Liver (tissue), 9 donors: ENCODE results near the gene NR2E1. TPM values are rescaled to one million over a fixed set of nuclear protein-coding genes. Genes with fewer than 3 reads are reported as not detected.

Source experiments
- DNase-seq: peaks from one replicate; pipeline ENCODE4 v3.0.0-alpha.2; 2017; ENCODE audit warnings: low spot score
- H3K27ac ChIP-seq, 2 donors: one replicate each; pipeline ENCODE4 v1.7.0; 2013; ENCODE audit warnings: inconsistent platforms in 2 of 2, low read length in 2 of 2, control low read depth in 1 of 2, low read depth in 1 of 2, mild to moderate bottlenecking in 1 of 2
- H3K27me3 ChIP-seq, 4 donors: one replicate each; pipeline versions ENCODE4 v1.6.1 to v1.7.0; 2013; ENCODE audit warnings: low read length in 3 of 4, inconsistent platforms in 1 of 4, mild to moderate bottlenecking in 1 of 4, moderate library complexity in 1 of 4; ENCODE audit not compliant: control insufficient read depth in 4 of 4, insufficient read depth in 4 of 4
- H3K36me3 ChIP-seq, 4 donors: one replicate each; pipeline versions ENCODE4 v1.6.1 to v1.7.0; 2013; ENCODE audit warnings: low read length in 3 of 4, mild to moderate bottlenecking in 3 of 4, low read depth in 1 of 4, moderate library complexity in 1 of 4; ENCODE audit not compliant: control insufficient read depth in 4 of 4, insufficient read depth in 3 of 4
- H3K4me1 ChIP-seq, 4 donors: one replicate each; pipeline versions ENCODE4 v1.6.1 to v1.7.0; 2013; ENCODE audit warnings: low read length in 3 of 4, mild to moderate bottlenecking in 3 of 4, moderate library complexity in 1 of 4; ENCODE audit not compliant: control insufficient read depth in 4 of 4, insufficient read depth in 4 of 4
- H3K4me3 ChIP-seq, 3 donors: one replicate each; pipeline versions ENCODE4 v1.6.1 to v1.7.0; 2013; ENCODE audit warnings: low read length in 3 of 3, control low read depth in 1 of 3, low read depth in 1 of 3, mild to moderate bottlenecking in 1 of 3
- H3K9ac ChIP-seq, 2 donors: one replicate each; pipeline ENCODE4 v1.7.0; 2013; ENCODE audit warnings: low read length in 2 of 2, mild to moderate bottlenecking in 2 of 2, moderate library complexity in 2 of 2, control low read depth in 1 of 2, low read depth in 1 of 2
- H3K9me3 ChIP-seq, 4 donors: one replicate each; pipeline versions ENCODE4 v1.6.1 to v1.7.0; 2013; ENCODE audit warnings: low read length in 3 of 4; ENCODE audit not compliant: control insufficient read depth in 4 of 4
- ATF3 ChIP-seq: IDR thresholded peaks from 2 replicates; pipeline ENCODE4 v1.6.1; 2016; ENCODE audit warnings: antibody characterized with exemption
- CTCF ChIP-seq: fragments of 150-350 bp; IDR thresholded peaks from 2 replicates; pipeline ENCODE4 v1.5.1; 2017; ENCODE audit warnings: improper control_type of control experiment, low read depth, low read length; ENCODE audit not compliant: missing input control
- EGR1 ChIP-seq, 2 donors: IDR thresholded peaks; 2 replicates each; pipeline ENCODE4 v1.6.1; 2016 to 2018; ENCODE audit warnings: antibody characterized with exemption in 2 of 2, low read depth in 2 of 2
- FOXA1 ChIP-seq: IDR thresholded peaks from 2 replicates; pipeline ENCODE4 v1.6.1; 2016; ENCODE audit warnings: antibody characterized with exemption
- FOXA2 ChIP-seq: IDR thresholded peaks from 2 replicates; pipeline ENCODE4 v1.6.1; 2016; ENCODE audit warnings: antibody characterized with exemption
- GABPA ChIP-seq, 2 donors: IDR thresholded peaks in 1 of 2; conservative IDR thresholded peaks in 1 of 2; 2 replicates each; pipeline ENCODE4 v1.6.1; 2016; ENCODE audit warnings: antibody characterized with exemption in 2 of 2, mild to moderate bottlenecking in 1 of 2, moderate library complexity in 1 of 2
- HNF4A ChIP-seq, 2 donors: conservative IDR thresholded peaks; 2 replicates each; pipeline ENCODE4 v1.6.1; 2016; ENCODE audit warnings: antibody characterized with exemption in 2 of 2, mild to moderate bottlenecking in 2 of 2
- HNF4G ChIP-seq: IDR thresholded peaks from 2 replicates; pipeline ENCODE4 v1.6.1; 2016; ENCODE audit warnings: antibody characterized with exemption
- JUND ChIP-seq, 2 donors: IDR thresholded peaks; 2 replicates each; pipeline ENCODE4 v1.6.1; 2016; ENCODE audit warnings: antibody characterized with exemption in 2 of 2
- MAX ChIP-seq: IDR thresholded peaks from 2 replicates; pipeline ENCODE4 v1.6.1; 2016; ENCODE audit warnings: antibody characterized with exemption
- NR2F2 ChIP-seq: IDR thresholded peaks from 2 replicates; pipeline ENCODE4 v1.6.1; 2016; ENCODE audit warnings: antibody characterized with exemption
- RAD21 ChIP-seq, 2 donors: IDR thresholded peaks; 2 replicates each; pipeline ENCODE4 v1.6.1; 2016; ENCODE audit warnings: antibody characterized with exemption in 2 of 2, mild to moderate bottlenecking in 2 of 2
- REST ChIP-seq: IDR thresholded peaks from 2 replicates; pipeline ENCODE4 v1.6.1; 2016; ENCODE audit warnings: antibody characterized with exemption, mild to moderate bottlenecking
- RXRA ChIP-seq, 2 donors: IDR thresholded peaks; 2 replicates each; pipeline ENCODE4 v1.6.1; 2017 to 2018; ENCODE audit warnings: antibody characterized with exemption in 2 of 2, mild to moderate bottlenecking in 1 of 2
- SP1 ChIP-seq: IDR thresholded peaks from 2 replicates; pipeline ENCODE4 v1.6.1; 2018; ENCODE audit warnings: antibody characterized with exemption, mild to moderate bottlenecking
- TAF1 ChIP-seq: conservative IDR thresholded peaks from 2 replicates; pipeline ENCODE4 v1.6.1; 2016; ENCODE audit warnings: antibody characterized with exemption, mild to moderate bottlenecking
- YY1 ChIP-seq: IDR thresholded peaks from 2 replicates; pipeline ENCODE4 v1.6.1; 2016; ENCODE audit warnings: antibody characterized with exemption, mild to moderate bottlenecking
- ZBTB33 ChIP-seq: IDR thresholded peaks from 2 replicates; pipeline ENCODE4 v1.6.1; 2016; ENCODE audit warnings: antibody characterized with exemption
- WGBS: extraction: QIAGEN DNeasy Blood & Tissue Kit; methylation state at CpG from one replicate; pipeline ENCODE4 v1.1.7; 2013; 5-methylcytosine and 5-hydroxymethylcytosine counted together
- polyA plus RNA-seq, 2 donors: library from polyadenylated mRNA; stranded (reverse) in 1 of 2; unstranded in 1 of 2; fragments of 200-250 nt in 1 of 2; fragments of >200 nt in 1 of 2; fragmentation: Nextera tagmentation in 1 of 2; extraction: Ambion mirVana in 1 of 2; gene quantifications; one replicate each; pipeline versions ENCODE4 v1.2.1 to v1.2.3, GENCODE V29; 2013 to 2015
- total RNA-seq, 2 donors: library from RNA; depleted of rRNA; stranded (reverse); fragments of >200 nt; gene quantifications; one replicate each; pipeline ENCODE4 v1.2.3, GENCODE V29; 2014
- donor health status: healthy.
- donor health status: healthy.
- donor health status: healthy.
- donor health status: healthy.
- donor health status: healthy.

NR2E1 gene
- total and polyA plus RNA-seq, 4 donors: not detected

GRCh38 chr6:108222504-108222903 lies 56.7 kb downstream of the NR2E1 start:
- Histone ChIP-seq H3K36me3 (peaks cover 5 to 19% (median 12%) of the 10 kb centered on the region in 4 donors), H3K27me3 (no peaks in the 10 kb centered on the region), H3K4me1 (peaks cover 0 to under 1% (median 0%) of the 10 kb centered on the region in 4 donors), H3K4me3 (no peak overlapping the region), H3K9ac (no peak overlapping the region), H3K9me3 (no peaks in the 10 kb centered on the region), H3K27ac (no peak overlapping the region)
- TF ChIP-seq JUND (IDR thresholded peaks at IDR 0.05): no peak
- TF ChIP-seq GABPA (IDR thresholded peaks at IDR 0.05 in 1 of 2, conservative IDR thresholded peaks at IDR 0.05 in 1 of 2): no peak
- TF ChIP-seq REST: no peak
- no peak for TF ChIP-seq ZBTB33
- no peak for TF ChIP-seq YY1
- no peak for TF ChIP-seq CTCF
- TF ChIP-seq TAF1: no peak
- TF ChIP-seq NR2F2: no peak
- no peak for TF ChIP-seq HNF4G
- no peak for TF ChIP-seq RXRA (IDR thresholded peaks at IDR 0.05)
- TF ChIP-seq FOXA1: no peak
- TF ChIP-seq EGR1 (IDR thresholded peaks at IDR 0.05; ENCODE audit: low read depth in 2 of 2): no peak
- no peak for TF ChIP-seq MAX
- TF ChIP-seq ATF3: no peak
- no peak for TF ChIP-seq FOXA2
- no peak for TF ChIP-seq HNF4A (conservative IDR thresholded peaks at IDR 0.05)
- TF ChIP-seq SP1: no peak
- TF ChIP-seq RAD21 (IDR thresholded peaks at IDR 0.05): no peak
- WGBS: 71% methylated on average over 1 of the region's 1 CpG
- no peak for DNase-seq
